ENCODE results near the gene SPOPL. TPM values are rescaled to one million over a fixed set of nuclear protein-coding genes. Genes with fewer than 3 reads are reported as not detected.
"Not testable (repeated sequence)": the region's sequence is repeated elsewhere in the genome, so short reads cannot be mapped to it uniquely, and the experiment has no call there.

The SPOPL gene
- 15.1 and 17.0 TPM in 2 replicates for total RNA-seq

DNA sequence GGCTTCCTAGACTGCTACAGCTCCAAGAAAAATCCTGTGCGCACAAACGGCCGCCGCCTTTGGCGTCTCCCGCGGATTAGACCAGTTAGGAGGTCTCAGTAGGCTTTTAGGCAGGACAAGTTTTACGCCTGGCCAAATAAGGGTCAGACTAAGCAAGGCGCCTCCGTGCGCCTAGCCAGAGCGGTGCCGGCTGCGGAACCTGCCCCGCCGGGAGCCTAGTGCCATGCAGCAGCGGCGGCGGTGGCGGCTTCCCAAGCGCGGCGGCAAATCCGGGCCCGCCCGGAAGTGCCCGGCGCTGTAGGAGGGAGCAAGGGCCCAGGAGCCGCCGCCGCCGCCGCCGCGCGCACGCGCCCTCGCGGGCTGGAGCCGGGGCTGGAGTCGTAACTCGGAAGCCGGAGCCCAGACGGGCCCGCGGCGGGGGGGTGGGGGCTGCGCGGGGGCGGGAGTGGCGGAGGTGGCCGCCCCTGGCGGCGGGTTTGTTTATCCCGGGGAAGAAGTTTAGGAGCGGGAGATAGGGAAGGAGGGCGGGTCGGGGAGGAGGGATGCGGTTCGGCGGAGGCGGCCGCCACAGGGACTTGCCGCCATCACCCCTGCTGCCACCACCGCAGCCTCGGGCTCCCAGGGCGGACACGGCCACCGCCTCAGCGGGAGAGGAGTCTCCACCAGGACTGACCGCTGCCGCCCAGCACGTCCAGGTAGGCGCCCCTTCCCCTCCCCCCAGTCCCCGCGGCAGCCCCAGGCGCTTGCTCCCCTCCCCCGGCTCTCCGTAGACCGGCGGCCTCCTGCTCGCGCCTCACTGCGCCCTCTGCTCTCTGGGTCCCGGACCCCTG, at the start of gene SPOPL:
SPOPL (plus strand) TSS at position 346 of the 830 bp plus-strand sequence. CDS start 48,447 bp downstream, outside the sequence.
- peaks cover 3% of the 10 kb centered on the region for H3K36me3 Mint-ChIP-seq (ENCODE audit: low read depth)
- peaks cover 28% of the 10 kb centered on the region for H3K4me1 Mint-ChIP-seq (ENCODE audit: low read depth)
- intact Hi-C loops (cut with micrococcal nuclease): no loop called here
- peak within 1 kb of the TSS; percentile 86 for H3K27ac Mint-ChIP-seq
- H3K27me3 Mint-ChIP-seq (ENCODE audit: low read depth): peaks cover 26% of the 10 kb centered on the region
- DNase-seq (ENCODE audit: low spot score): peak; percentile 80
- H3K4me3 Mint-ChIP-seq (ENCODE audit: low read depth): peak within 1 kb of the TSS; percentile 96
- no peaks in the 10 kb centered on the region for H3K9me3 Mint-ChIP-seq

DNA sequence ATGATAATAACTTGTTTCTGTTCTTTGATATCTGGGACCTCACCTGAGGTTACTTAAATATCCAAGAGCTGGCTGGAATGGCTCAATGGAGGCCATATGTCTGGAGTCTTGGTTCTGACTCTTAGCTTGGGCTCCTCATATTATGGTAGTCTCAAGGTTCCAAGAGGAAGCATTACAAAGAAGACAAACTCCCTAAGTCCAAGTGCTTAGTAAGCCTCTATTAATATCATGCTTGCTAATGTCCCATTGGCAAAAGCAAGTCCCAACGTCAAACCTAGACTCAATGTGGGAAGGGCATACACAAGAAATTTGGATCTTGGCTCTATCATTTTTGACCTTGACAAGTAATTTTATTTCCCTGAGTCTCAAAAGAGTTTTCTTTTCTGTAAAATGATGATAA, 49.2 kb upstream of the SPOPL start:
- Mint-ChIP-seq H3K27me3 (ENCODE audit: low read depth) (no peaks in the 10 kb centered on the region), H3K4me3 (ENCODE audit: low read depth) (no peak overlapping the region), H3K9me3 (no peaks in the 10 kb centered on the region), H3K4me1 (ENCODE audit: low read depth) (no peaks in the 10 kb centered on the region), H3K27ac (no peak overlapping the region), H3K36me3 (ENCODE audit: low read depth) (no peaks in the 10 kb centered on the region)
- no peak for DNase-seq (ENCODE audit: low spot score)
- intact Hi-C loops (cut with micrococcal nuclease): no loop called here

DNA sequence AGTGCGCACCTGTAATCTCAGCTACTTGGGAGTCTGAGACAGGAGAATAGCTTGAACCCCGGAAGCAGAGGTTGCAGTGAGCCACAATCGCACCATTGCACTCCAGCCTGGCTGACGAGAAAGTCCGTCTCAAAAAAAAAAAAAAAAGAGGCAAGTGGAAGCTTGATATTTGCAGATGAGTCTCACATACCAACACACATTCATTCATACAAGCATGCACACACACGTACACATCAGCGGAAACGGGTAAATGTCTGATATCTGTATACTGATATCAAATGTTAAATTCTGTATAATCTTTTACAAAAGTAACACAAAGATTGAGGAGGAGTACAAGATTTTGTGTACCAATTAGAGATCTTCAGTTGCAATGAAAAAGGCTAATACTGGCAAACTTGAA, 47.8 kb upstream of the SPOPL start:
- intact Hi-C loops (cut with micrococcal nuclease): no loop called here
- H3K27me3 Mint-ChIP-seq (ENCODE audit: low read depth): no peaks in the 10 kb centered on the region
- no peak for DNase-seq (ENCODE audit: low spot score)
- H3K27ac Mint-ChIP-seq: no peak overlapping the region
- H3K4me3 Mint-ChIP-seq (ENCODE audit: low read depth): no peak overlapping the region
- no peaks in the 10 kb centered on the region for H3K36me3 Mint-ChIP-seq (ENCODE audit: low read depth)
- H3K4me1 Mint-ChIP-seq (ENCODE audit: low read depth): no peaks in the 10 kb centered on the region
- H3K9me3 Mint-ChIP-seq: no peaks in the 10 kb centered on the region

DNA sequence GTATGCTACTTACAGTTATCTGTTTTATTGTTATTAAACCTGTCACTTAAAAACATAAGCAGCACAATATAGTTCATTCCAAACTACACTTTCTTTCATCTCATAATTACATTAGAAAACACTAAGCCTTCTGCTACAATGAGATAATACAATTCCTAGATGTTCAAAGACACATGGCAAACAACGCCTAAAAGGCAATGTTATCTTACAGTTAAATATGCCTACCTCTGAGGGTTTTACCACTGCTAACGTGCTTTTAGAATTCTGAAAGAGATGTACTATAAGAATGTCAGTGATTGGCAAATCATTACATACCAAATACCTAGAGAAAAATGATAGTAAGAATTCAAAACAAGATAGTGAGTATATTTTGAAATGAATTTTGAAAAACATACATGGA, 46.8 kb upstream of the SPOPL start:
- Mint-ChIP-seq H3K4me3 (ENCODE audit: low read depth) (no peak overlapping the region), H3K36me3 (ENCODE audit: low read depth) (no peaks in the 10 kb centered on the region), H3K4me1 (ENCODE audit: low read depth) (no peaks in the 10 kb centered on the region), H3K27ac (no peak overlapping the region), H3K27me3 (ENCODE audit: low read depth) (no peaks in the 10 kb centered on the region), H3K9me3 (no peaks in the 10 kb centered on the region)
- intact Hi-C loops (cut with micrococcal nuclease): no loop called here
- no peak for DNase-seq (ENCODE audit: low spot score)

DNA sequence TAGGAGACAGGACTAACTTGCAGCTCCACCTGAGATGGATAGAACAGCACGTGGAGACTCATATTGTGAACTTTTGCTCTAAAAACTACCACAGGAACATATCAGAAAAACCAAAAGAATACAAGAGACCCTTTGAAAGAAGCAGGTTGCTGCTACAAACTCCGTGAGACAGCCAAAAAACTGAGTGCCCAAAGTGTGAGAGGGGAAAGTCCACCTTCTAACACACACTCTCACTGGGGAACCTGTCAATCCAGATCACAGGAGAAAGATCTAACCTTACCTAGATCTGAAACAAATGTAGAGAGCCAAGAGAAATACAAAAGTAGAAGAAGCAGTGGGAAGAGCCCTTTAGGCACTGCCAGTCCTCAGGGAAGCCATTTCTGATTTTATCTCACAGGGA, 46.3 kb upstream of the SPOPL start:
- intact Hi-C loops (cut with micrococcal nuclease): no loop called here
- no peaks in the 10 kb centered on the region for H3K36me3 Mint-ChIP-seq (ENCODE audit: low read depth)
- no peak for DNase-seq (ENCODE audit: low spot score)
- no peak overlapping the region for H3K27ac Mint-ChIP-seq
- H3K4me1 Mint-ChIP-seq (ENCODE audit: low read depth): no peaks in the 10 kb centered on the region
- H3K9me3 Mint-ChIP-seq: no peaks in the 10 kb centered on the region
- H3K4me3 Mint-ChIP-seq (ENCODE audit: low read depth): no peak overlapping the region
- no peaks in the 10 kb centered on the region for H3K27me3 Mint-ChIP-seq (ENCODE audit: low read depth)

DNA sequence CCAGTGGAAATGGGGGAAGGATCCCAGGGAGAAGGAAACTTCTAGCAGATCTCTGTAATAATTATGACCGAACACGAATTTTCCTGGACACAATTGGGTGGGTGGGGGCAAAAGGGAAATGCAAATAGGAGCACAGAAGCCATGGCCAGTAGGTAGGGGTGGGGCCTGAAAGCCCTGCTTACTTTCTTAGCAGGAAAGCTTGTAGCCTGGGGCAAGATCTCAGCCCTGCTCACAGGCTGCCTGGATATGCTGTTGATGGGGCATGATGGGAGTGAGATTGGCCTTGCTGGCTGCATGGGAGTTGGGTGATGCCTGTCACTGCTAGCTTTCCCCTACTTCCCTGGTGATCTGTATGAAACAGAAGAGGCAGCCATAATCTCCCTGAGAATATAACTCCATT, 45.9 kb upstream of the SPOPL start:
- H3K27me3 Mint-ChIP-seq (ENCODE audit: low read depth): no peaks in the 10 kb centered on the region
- no peaks in the 10 kb centered on the region for H3K36me3 Mint-ChIP-seq (ENCODE audit: low read depth)
- H3K9me3 Mint-ChIP-seq: no peaks in the 10 kb centered on the region
- H3K27ac Mint-ChIP-seq: no peak overlapping the region
- H3K4me1 Mint-ChIP-seq (ENCODE audit: low read depth): no peaks in the 10 kb centered on the region
- intact Hi-C loops (cut with micrococcal nuclease): no loop called here
- H3K4me3 Mint-ChIP-seq (ENCODE audit: low read depth): no peak overlapping the region
- DNase-seq (ENCODE audit: low spot score): no peak

DNA sequence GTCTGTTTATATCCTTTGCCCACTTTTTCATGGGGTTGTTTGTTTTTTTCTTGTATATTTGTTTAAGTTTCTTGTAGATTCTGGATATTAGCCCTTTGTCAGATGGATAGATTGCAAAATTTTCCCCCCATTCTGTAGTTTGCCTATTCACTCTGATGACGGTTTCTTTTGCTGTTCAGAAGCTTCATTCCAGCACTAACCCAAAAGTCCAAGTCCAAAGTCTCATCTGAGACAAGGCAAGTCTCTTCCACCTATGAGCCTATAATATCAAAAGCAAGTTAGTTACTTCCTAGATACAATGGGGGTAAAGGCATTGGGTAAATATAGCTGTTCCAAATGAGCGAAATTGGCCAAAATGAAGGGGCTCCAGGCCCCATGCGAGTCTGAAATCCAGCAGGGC, 38.9 kb upstream of the SPOPL start:
- H3K27me3 Mint-ChIP-seq (ENCODE audit: low read depth); H3K4me3 Mint-ChIP-seq (ENCODE audit: low read depth); DNase-seq (ENCODE audit: low spot score); H3K36me3 Mint-ChIP-seq (ENCODE audit: low read depth); H3K4me1 Mint-ChIP-seq (ENCODE audit: low read depth); H3K27ac Mint-ChIP-seq; H3K9me3 Mint-ChIP-seq; intact Hi-C loops (cut with micrococcal nuclease): not testable (repeated sequence)

DNA sequence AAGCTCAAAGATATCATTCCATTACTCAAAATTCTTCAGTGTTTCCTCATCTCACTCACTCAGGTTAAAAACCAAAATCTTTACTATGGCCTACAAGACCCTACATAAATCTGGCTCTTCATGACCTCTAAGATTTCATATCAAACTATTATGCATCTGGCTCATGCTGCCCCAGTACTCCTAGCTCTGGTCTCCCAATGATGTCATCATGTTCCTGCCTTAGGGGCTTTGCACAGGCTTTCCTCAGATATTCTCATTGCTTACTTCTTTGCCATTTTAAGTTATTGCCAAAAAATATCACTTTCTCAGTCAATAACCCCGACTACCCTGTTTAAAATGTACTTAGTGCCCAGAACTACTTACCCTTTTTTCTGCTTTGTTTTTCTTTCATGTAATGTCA, 33.0 kb upstream of the SPOPL start:
- H3K4me3 Mint-ChIP-seq (ENCODE audit: low read depth): no peak overlapping the region
- no peak overlapping the region for H3K27ac Mint-ChIP-seq
- DNase-seq (ENCODE audit: low spot score): no peak
- H3K4me1 Mint-ChIP-seq (ENCODE audit: low read depth): no peaks in the 10 kb centered on the region
- no peaks in the 10 kb centered on the region for H3K9me3 Mint-ChIP-seq
- H3K36me3 Mint-ChIP-seq (ENCODE audit: low read depth): no peaks in the 10 kb centered on the region
- intact Hi-C loops (cut with micrococcal nuclease): no loop called here
- H3K27me3 Mint-ChIP-seq (ENCODE audit: low read depth): no peaks in the 10 kb centered on the region

DNA sequence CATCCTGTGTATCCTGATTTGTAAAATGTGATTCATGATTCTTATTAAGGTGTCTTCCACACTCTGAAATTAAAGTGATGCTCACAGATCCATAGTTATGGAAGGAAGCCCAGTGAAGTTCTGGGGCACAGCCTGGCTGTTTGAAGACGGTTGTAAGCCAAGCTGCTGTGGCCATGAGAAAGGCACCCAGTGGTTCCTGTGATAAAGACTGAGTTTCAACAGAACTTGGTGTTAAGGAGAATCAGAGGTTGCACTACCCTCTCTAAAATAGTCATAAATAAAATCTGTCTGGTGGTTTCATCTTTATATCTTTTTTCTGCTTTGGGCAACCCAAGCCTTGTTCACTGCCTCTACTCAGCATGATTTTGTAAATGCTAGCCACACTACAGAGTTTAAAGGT, 32.2 kb upstream of the SPOPL start:
- intact Hi-C loops (cut with micrococcal nuclease): no loop called here
- no peaks in the 10 kb centered on the region for H3K36me3 Mint-ChIP-seq (ENCODE audit: low read depth)
- DNase-seq (ENCODE audit: low spot score): no peak
- no peak overlapping the region for H3K4me3 Mint-ChIP-seq (ENCODE audit: low read depth)
- no peaks in the 10 kb centered on the region for H3K4me1 Mint-ChIP-seq (ENCODE audit: low read depth)
- H3K9me3 Mint-ChIP-seq: no peaks in the 10 kb centered on the region
- no peak overlapping the region for H3K27ac Mint-ChIP-seq
- H3K27me3 Mint-ChIP-seq (ENCODE audit: low read depth): no peaks in the 10 kb centered on the region

DNA sequence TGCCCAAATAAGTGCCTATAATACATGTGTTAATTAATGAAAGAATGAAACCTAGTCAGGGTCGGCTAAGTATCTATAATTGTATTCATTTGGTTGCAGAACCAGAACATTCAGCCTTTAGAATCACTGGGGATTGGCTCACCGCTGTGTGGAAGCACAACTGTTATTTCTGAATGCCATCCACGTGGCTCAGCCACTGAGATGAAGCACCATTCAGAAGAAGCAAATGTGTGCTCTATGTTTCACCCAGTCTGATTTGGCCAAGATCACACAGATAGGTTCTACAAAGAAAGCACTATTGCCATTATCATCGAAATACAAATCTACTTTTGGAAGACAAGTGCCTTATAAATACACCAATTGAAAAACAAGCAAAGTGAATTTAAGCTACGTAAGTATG, 30.6 kb upstream of the SPOPL start:
- H3K4me1 Mint-ChIP-seq (ENCODE audit: low read depth): no peaks in the 10 kb centered on the region
- intact Hi-C loops (cut with micrococcal nuclease): no loop called here
- no peaks in the 10 kb centered on the region for H3K9me3 Mint-ChIP-seq
- H3K27ac Mint-ChIP-seq: no peak overlapping the region
- DNase-seq (ENCODE audit: low spot score): no peak
- H3K4me3 Mint-ChIP-seq (ENCODE audit: low read depth): no peak overlapping the region
- H3K27me3 Mint-ChIP-seq (ENCODE audit: low read depth): peaks cover 2% of the 10 kb centered on the region
- H3K36me3 Mint-ChIP-seq (ENCODE audit: low read depth): no peaks in the 10 kb centered on the region

DNA sequence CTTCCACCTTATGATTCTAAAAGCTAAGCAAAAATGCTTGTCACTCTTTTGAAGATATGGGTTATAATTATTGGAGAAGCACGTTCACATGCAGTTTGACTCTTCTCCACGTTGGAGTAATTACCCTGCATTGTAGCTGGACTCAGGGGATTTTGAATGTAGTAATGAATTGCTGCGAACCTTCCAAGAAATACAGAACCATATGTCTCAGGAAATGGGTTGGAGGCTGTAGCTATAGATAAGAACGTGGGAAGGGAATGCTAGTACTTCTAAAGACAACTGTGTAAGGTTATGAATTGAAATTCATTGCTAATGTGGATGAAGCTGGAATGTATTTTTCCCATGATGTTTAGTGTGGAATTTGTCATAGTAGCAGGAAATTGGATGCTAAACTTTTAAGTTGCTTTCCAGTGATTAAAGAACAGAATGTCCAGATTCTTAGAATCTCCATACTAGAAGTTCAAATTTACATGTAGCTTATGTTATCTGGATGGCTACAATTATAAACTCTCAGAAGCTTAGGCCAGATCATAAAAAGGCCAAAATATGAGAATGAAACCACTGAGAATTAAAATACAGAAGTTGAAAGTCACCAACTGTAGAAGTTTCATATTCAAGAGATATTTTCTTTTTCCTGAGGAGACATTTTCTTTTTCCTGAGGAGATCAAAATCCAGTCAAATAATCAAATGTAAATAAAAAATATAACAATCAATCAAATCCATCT, 27.3 kb upstream of the SPOPL start:
- H3K4me3 Mint-ChIP-seq (ENCODE audit: low read depth): no peak overlapping the region
- intact Hi-C loops (cut with micrococcal nuclease): no loop called here
- H3K36me3 Mint-ChIP-seq (ENCODE audit: low read depth): no peaks in the 10 kb centered on the region
- no peaks in the 10 kb centered on the region for H3K4me1 Mint-ChIP-seq (ENCODE audit: low read depth)
- H3K27me3 Mint-ChIP-seq (ENCODE audit: low read depth): peaks cover 2% of the 10 kb centered on the region
- no peaks in the 10 kb centered on the region for H3K9me3 Mint-ChIP-seq
- no peak for DNase-seq (ENCODE audit: low spot score)
- no peak overlapping the region for H3K27ac Mint-ChIP-seq

DNA sequence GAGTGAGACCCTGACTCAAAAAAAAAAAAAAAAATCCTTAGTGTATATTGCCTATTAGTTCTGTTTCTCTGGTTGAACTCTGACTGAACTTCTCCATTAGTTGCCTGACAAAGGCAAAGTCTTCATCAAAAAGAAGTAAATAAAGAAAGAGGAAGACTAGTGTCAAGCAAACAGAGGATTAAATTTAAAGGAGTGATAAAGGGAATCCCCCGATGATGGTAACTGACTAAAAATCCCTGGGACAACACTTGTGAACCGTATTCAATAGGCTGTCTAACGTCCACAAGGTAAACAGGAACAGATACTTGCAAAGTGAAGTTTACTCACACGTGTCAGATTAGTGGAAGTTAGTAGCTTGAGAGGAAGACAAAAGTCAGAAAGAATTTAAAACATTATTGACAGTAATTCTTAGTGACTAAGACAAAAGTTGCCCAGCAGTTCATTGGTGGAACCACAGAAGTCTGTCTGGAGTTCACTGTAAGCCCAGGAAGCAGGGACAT, 26.2 kb upstream of the SPOPL start:
- Mint-ChIP-seq H3K27ac (no peak overlapping the region), H3K4me1 (ENCODE audit: low read depth) (no peaks in the 10 kb centered on the region), H3K9me3 (no peaks in the 10 kb centered on the region), H3K36me3 (ENCODE audit: low read depth) (no peaks in the 10 kb centered on the region), H3K4me3 (ENCODE audit: low read depth) (no peak overlapping the region), H3K27me3 (ENCODE audit: low read depth) (peaks cover 2% of the 10 kb centered on the region)
- intact Hi-C loops (cut with micrococcal nuclease): no loop called here
- no peak for DNase-seq (ENCODE audit: low spot score)

DNA sequence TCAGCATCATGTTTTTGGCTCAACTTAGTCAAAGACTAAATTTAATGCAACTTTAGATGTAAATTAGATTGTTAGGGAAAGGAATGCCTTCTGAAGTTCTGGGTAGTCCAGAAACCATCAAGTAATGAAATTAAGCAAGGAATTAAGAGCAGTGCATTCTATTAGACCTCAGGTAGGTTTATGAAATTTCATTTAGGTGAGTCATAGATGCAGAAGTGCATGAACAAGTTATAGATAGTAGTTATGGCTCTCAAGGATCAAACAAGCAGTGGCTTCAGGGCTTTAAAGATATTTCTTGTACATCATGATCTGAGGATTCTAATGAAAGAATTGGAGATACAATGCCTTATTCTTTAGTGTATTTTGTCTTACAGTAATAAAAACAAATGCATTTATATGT, 25.4 kb upstream of the SPOPL start:
- Mint-ChIP-seq H3K27ac (no peak overlapping the region), H3K4me1 (ENCODE audit: low read depth) (no peaks in the 10 kb centered on the region), H3K36me3 (ENCODE audit: low read depth) (no peaks in the 10 kb centered on the region), H3K27me3 (ENCODE audit: low read depth) (peaks cover 2% of the 10 kb centered on the region), H3K4me3 (ENCODE audit: low read depth) (no peak overlapping the region), H3K9me3 (no peaks in the 10 kb centered on the region)
- intact Hi-C loops (cut with micrococcal nuclease): no loop called here
- no peak for DNase-seq (ENCODE audit: low spot score)
